Esophagus squamous epithelium (tissue), 4 donors: Measurements from ENCODE around the gene SPDYE16.
"Not testable (repeated sequence)": the region's sequence is repeated elsewhere in the genome, so short reads cannot be mapped to it uniquely, and the experiment has no call there.

ENCODE experiments used
- CTCF ChIP-seq, 6 experiments: fragments of 450-650 bp in 4 of 6; fragments of 200-600 bp in 2 of 6; sonication (generic) in 2 of 6; IDR thresholded peaks; one replicate each; pipeline ENCODE4 v1.5.1; 2016 to 2019; ENCODE audit warnings: antibody characterized with exemption in 6 of 6, mild to moderate bottlenecking in 4 of 6, moderate library complexity in 4 of 6
- POLR2A ChIP-seq, 4 donors: fragments of 450-650 bp; IDR thresholded peaks; one replicate each; pipeline ENCODE4 v1.6.1; 2017; ENCODE audit warnings: antibody characterized with exemption in 4 of 4, mild to moderate bottlenecking in 4 of 4, moderate library complexity in 3 of 4

- TF ChIP-seq CTCF, POLR2A (IDR thresholded peaks at IDR 0.05): not testable (repeated sequence)
These were observed 16.9 kb downstream of the SPDYE16 start for GRCh38 chr7:76526183-76526582.
